LNCAP (cell line): Measurements from ENCODE around the gene ACKR3.

Experiments
- CTCF ChIP-seq: fragments of 450-650 bp; IDR thresholded peaks from 2 replicates; pipeline ENCODE4 v1.5.1; 2017; ENCODE audit warnings: mild to moderate bottlenecking

The ACKR3 gene

DNA sequence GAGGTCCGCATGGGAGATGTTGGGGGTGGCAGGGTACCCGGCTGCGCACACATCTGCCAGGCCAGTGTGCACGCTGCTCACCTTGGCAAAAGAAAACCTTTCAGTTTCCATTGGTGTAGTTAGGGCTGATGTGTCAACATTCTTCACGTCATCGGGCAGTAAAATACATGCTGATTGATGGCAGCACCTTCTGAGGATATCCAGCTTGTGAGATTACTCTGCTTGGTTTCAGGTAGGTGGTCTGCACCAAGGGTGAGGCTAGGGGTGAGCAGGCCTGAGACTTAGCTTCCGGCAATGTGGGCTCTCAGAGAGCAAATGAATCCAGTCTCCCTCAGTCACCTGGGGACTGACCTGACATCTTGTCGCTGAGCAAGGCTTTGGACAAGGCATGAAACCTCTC lies 19.3 kb upstream of the ACKR3 start:
- no peak for TF ChIP-seq CTCF

- TF ChIP-seq CTCF = no peak
These were observed 18.7 kb upstream of the ACKR3 start for GRCh38 chr2:236550701-236551465.

GRCh38 chr2:236551471-236552211 lies 18.0 kb upstream of the ACKR3 start:
- no peak for TF ChIP-seq CTCF

DNA sequence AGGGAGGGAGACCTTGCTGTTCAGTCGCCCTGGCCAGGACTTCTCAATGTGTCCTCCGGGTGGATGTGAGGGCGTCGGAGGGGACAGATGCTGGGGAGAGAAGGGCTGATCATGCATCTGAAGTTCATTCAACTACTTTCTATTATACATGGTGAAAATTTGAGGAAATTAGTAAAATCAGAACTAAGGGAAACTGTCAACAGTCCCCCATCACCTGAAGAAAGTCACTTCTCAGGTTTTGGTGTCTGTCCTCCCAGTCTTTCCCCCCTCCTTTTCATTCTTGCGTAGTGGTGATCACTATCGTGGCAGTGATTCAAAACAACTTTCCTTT lies 17.4 kb upstream of the ACKR3 start:
- no peak for TF ChIP-seq CTCF

- no peak for TF ChIP-seq CTCF
These were observed 16.9 kb upstream of the ACKR3 start for GRCh38 chr2:236552581-236553363.

GRCh38 chr2:236553522-236553921 lies 16.1 kb upstream of the ACKR3 start:
- TF ChIP-seq CTCF = no peak

- TF ChIP-seq CTCF = no peak
These were observed 14.9 kb upstream of the ACKR3 start for GRCh38 chr2:236554629-236555282.
